ENCODE results near the gene WDR4. TPM values are rescaled to one million over a fixed set of nuclear protein-coding genes. Genes with fewer than 3 reads are reported as not detected.

Gene WDR4
- total and polyA plus RNA-seq, 2 experiments from 2014 or later: 22.5 to 50.2 TPM

DNA sequence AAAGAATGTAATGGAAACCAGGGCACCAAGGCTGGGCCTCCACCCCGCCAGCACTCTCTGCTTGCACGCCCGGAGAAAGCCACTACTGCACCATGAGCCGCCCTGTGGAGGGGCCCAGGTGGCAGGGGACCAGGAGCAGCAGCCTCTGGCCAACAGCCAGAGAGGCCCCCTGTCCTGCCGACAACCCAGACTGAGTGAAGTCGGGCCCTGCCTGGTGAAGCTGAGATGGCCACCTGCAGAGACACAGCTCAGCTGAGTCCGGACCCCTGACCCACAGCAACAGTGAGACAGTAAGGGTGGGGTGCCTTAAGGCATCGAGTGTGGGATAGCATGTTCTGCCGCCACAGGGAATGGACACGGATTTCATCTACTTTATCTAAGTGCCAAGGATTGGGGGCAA is 28.9 kb downstream of the WDR4 start:
- DNase-seq (ENCODE audit: low spot score): no peak
- no peak for TF ChIP-seq NANOG (IDR thresholded peaks at IDR 0.05; ENCODE audit: borderline replicate concordance)
- no peak for TF ChIP-seq STAT1 (IDR thresholded peaks at IDR 0.05; ENCODE audit: unreplicated experiment)
- Mint-ChIP-seq H3K9me3 (no peaks in the 10 kb centered on the region; the same call in 1 of the 3 replicates), H3K27me3 (ENCODE audit: insufficient read depth, low read depth, poor library complexity) (peaks cover 14% of the 10 kb centered on the region), H3K4me3 (no peak overlapping the region), H3K4me1 (peaks cover 3% of the 10 kb centered on the region; the same call in 1 of the 3 replicates), H3K27ac (peak overlapping the region; percentile 44; the same call in 1 of the 2 replicates), H3K36me3 (ENCODE audit: low read depth) (peaks cover 93% of the 10 kb centered on the region)
- Histone ChIP-seq H3K9me2 (ENCODE audit: insufficient read depth) (no peaks in the 10 kb centered on the region), H3K4me3 (no peak overlapping the region), H3K4me1 (ENCODE audit: insufficient read depth) (no peaks in the 10 kb centered on the region), H3K79me2 (replicated peaks; ENCODE audit: insufficient read depth) (peaks cover 38% of the 10 kb centered on the region), H3K27ac (ENCODE audit: low read depth) (0 out of 2 replicates have a peak overlapping the region, but pooled peaks have one; percentile 19), H2AFZ (no peak overlapping the region), H3K36me3 (ENCODE audit: insufficient read depth) (peaks cover 34% of the 10 kb centered on the region), H3K27me3 (ENCODE audit: insufficient read depth) (no peaks in the 10 kb centered on the region), H3F3A (replicated peaks; ENCODE audit: low read depth) (peaks cover 59% of the 10 kb centered on the region), H3K4me2 (no peak overlapping the region), H4K20me1 (replicated peaks; ENCODE audit: insufficient read depth) (peaks cover 12% of the 10 kb centered on the region)
- ATAC-seq: no peak

DNA sequence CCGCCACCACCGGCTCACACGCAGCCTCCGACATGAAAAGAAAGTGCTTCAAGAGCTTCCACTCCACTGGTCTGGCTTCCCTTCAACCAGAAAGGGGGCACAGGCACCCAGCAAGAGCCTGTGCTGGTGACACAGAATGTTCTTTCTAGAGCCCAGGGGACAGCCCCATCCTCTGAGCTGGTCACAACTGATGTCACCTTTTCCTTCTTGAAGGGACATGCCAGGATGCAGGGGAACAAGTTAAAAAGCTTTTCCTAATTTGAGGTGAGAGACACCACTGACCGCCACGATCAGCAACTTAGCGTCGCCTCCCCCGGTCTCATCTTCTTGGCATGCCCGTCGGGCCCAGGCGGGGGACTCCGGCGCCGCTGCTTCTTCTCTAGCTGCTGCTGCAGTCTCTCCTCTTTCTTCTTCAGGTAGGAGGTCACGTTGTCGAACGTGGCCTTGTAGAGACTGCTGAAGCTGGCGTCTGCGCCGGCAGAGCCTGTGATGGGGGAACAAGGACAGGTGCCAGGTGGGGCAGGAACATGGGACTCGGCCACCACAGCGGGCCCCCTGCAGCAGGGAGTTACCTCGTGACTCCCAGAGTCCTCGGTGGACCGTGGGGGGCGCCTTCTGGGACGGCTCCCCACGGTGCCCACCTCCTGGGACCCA is 29.5 kb downstream of the WDR4 start:
- DNase-seq (ENCODE audit: low spot score) (no peak), ATAC-seq (no peak)
- Mint-ChIP-seq H3K9me3 (no peaks in the 10 kb centered on the region; the same call in 1 of the 3 replicates), H3K27me3 (ENCODE audit: insufficient read depth, low read depth, poor library complexity) (peaks cover 14% of the 10 kb centered on the region), H3K4me3 (no peak overlapping the region; the same call in 2 of the 3 replicates), H3K4me1 (peaks cover 3% of the 10 kb centered on the region; the same call in 1 of the 3 replicates), H3K36me3 (ENCODE audit: low read depth) (peaks cover 94% of the 10 kb centered on the region), H3K27ac (no peak overlapping the region)
- peaks cover 31% of the 10 kb centered on the region for H3K36me3 ChIP-seq (ENCODE audit: insufficient read depth)
- H3K4me3 ChIP-seq: no peak overlapping the region
- no peak overlapping the region for H3K27ac ChIP-seq (ENCODE audit: low read depth)
- no peak overlapping the region for H2AFZ ChIP-seq
- H3K9me2 ChIP-seq (ENCODE audit: insufficient read depth): no peaks in the 10 kb centered on the region
- H3K4me2 ChIP-seq: no peak overlapping the region
- H3K27me3 ChIP-seq (ENCODE audit: insufficient read depth): no peaks in the 10 kb centered on the region
- peaks cover 44% of the 10 kb centered on the region for H3K79me2 ChIP-seq (replicated peaks; ENCODE audit: insufficient read depth)
- peaks cover 12% of the 10 kb centered on the region for H4K20me1 ChIP-seq (replicated peaks; ENCODE audit: insufficient read depth)
- H3K4me1 ChIP-seq (ENCODE audit: insufficient read depth): no peaks in the 10 kb centered on the region
- H3F3A ChIP-seq (replicated peaks; ENCODE audit: low read depth): peaks cover 59% of the 10 kb centered on the region
- TF ChIP-seq ZNF114 (CRISPR knock-in tag; IDR thresholded peaks at IDR 0.05): no peak
- TF ChIP-seq CREB1 (CRISPR knock-in tag; IDR thresholded peaks at IDR 0.05; ENCODE audit: low read depth): no peak
- TF ChIP-seq EZH2 (IDR thresholded peaks at IDR 0.05; ENCODE audit: low read depth, unreplicated experiment): no peak
- TF ChIP-seq POLR2AphosphoS5 (IDR thresholded peaks at IDR 0.05; ENCODE audit: low read depth): no peak
- TF ChIP-seq STAT1 (IDR thresholded peaks at IDR 0.05; ENCODE audit: unreplicated experiment): no peak
- no peak for TF ChIP-seq NANOG (IDR thresholded peaks at IDR 0.05; ENCODE audit: borderline replicate concordance)
- TF ChIP-seq, protein P1, sequence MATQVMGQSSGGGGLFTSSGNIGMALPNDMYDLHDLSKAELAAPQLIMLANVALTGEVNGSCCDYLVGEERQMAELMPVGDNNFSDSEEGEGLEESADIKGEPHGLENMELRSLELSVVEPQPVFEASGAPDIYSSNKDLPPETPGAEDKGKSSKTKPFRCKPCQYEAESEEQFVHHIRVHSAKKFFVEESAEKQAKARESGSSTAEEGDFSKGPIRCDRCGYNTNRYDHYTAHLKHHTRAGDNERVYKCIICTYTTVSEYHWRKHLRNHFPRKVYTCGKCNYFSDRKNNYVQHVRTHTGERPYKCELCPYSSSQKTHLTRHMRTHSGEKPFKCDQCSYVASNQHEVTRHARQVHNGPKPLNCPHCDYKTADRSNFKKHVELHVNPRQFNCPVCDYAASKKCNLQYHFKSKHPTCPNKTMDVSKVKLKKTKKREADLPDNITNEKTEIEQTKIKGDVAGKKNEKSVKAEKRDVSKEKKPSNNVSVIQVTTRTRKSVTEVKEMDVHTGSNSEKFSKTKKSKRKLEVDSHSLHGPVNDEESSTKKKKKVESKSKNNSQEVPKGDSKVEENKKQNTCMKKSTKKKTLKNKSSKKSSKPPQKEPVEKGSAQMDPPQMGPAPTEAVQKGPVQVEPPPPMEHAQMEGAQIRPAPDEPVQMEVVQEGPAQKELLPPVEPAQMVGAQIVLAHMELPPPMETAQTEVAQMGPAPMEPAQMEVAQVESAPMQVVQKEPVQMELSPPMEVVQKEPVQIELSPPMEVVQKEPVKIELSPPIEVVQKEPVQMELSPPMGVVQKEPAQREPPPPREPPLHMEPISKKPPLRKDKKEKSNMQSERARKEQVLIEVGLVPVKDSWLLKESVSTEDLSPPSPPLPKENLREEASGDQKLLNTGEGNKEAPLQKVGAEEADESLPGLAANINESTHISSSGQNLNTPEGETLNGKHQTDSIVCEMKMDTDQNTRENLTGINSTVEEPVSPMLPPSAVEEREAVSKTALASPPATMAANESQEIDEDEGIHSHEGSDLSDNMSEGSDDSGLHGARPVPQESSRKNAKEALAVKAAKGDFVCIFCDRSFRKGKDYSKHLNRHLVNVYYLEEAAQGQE (IDR thresholded peaks at IDR 0.05; ENCODE audit: unreplicated experiment): no peak

Measured in GM23338 (cell line).